HepG2 (cell line): Measurements from ENCODE around the gene OTOP3. TPM values are rescaled to one million over a fixed set of nuclear protein-coding genes. Genes with fewer than 3 reads are reported as not detected.

ENCODE experiments used
- ATRX ChIP-seq: sonication (generic); formaldehyde crosslinking; IDR thresholded peaks from 2 replicates; pipeline ENCODE4 v1.4.0; 2020; ENCODE audit warnings: missing genetic modification reagents, borderline replicate concordance
- FOXO4 ChIP-seq: sonication (generic); formaldehyde crosslinking; conservative IDR thresholded peaks from 2 replicates; pipeline ENCODE4 v1.8.1; 2023; ENCODE audit warnings: missing genetic modification reagents
- ISL2 ChIP-seq: sonication (generic); formaldehyde crosslinking; IDR thresholded peaks from 2 replicates; pipeline ENCODE4 v1.5.0; 2020; ENCODE audit warnings: missing genetic modification reagents
- MTERF4 ChIP-seq: sonication (generic); formaldehyde crosslinking; IDR thresholded peaks from 2 replicates; pipeline ENCODE4 v1.8.0; 2023; ENCODE audit warnings: mild to moderate bottlenecking, missing genetic modification reagents
- MXI1 ChIP-seq: IDR thresholded peaks from 3 replicates; pipeline ENCODE4 v1.6.1; 2012; ENCODE audit warnings: low read depth, low read length, inconsistent platforms, borderline replicate concordance
- NFKB2 ChIP-seq: sonication (generic); formaldehyde crosslinking; IDR thresholded peaks from 2 replicates; pipeline ENCODE4 v1.4.0; 2020; ENCODE audit warnings: missing genetic modification reagents, borderline replicate concordance
- SALL1 ChIP-seq: sonication (generic); formaldehyde crosslinking; IDR thresholded peaks from 2 replicates; pipeline ENCODE4 v1.8.0; 2022; ENCODE audit warnings: mild to moderate bottlenecking, missing genetic modification reagents
- STAG1 ChIP-seq: sonication (generic); formaldehyde crosslinking; IDR thresholded peaks from 2 replicates; pipeline ENCODE4 v1.4.0; 2020; ENCODE audit warnings: missing genetic modification reagents
- STAT6 ChIP-seq: sonication (generic); formaldehyde crosslinking; IDR thresholded peaks from 2 replicates; pipeline ENCODE4 v1.4.0; 2020; ENCODE audit warnings: missing genetic modification reagents, mild to moderate bottlenecking, borderline replicate concordance
- UBTF ChIP-seq: sonication (generic); formaldehyde crosslinking; IDR thresholded peaks from 2 replicates; pipeline ENCODE4 v1.4.0; 2020; ENCODE audit warnings: mild to moderate bottlenecking, missing genetic modification reagents
- ZBTB34 ChIP-seq: sonication (generic); formaldehyde crosslinking; IDR thresholded peaks from 2 replicates; pipeline ENCODE4 v1.8.0; 2022; ENCODE audit warnings: mild to moderate bottlenecking, missing genetic modification reagents
- ZNF280B ChIP-seq: sonication (generic); formaldehyde crosslinking; IDR thresholded peaks from 2 replicates; pipeline ENCODE4 v1.5.0; 2020; ENCODE audit warnings: missing genetic modification reagents, mild to moderate bottlenecking, borderline replicate concordance
- ZNF292 ChIP-seq: sonication (generic); formaldehyde crosslinking; IDR thresholded peaks from 2 replicates; pipeline ENCODE4 v1.8.1; 2022; ENCODE audit warnings: mild to moderate bottlenecking, low read depth, missing genetic modification reagents, borderline replicate concordance
- ZNF501 ChIP-seq: sonication (generic); formaldehyde crosslinking; IDR thresholded peaks from 2 replicates; pipeline ENCODE4 v1.5.1; 2020; ENCODE audit warnings: mild to moderate bottlenecking, moderate library complexity, missing genetic modification reagents
- ZNF652 ChIP-seq: IDR thresholded peaks from 2 replicates; pipeline ENCODE4 v1.6.1; 2016; ENCODE audit warnings: low read depth, borderline replicate concordance
- polyA plus RNA-seq, 8 experiments: library from polyadenylated mRNA; depleted of rRNA in 3 of 8; stranded (reverse) in 7 of 8; unstranded in 1 of 8; fragments of >200 nt; fragmentation: Illumina TruSeq in 4 of 8; extraction: Trizol in 4 of 8; gene quantifications; 2 replicates each; pipeline versions ENCODE4 v1.2.1 to v1.2.3, GENCODE V29; 2011 to 2016; ENCODE audit warnings: low read depth in 4 of 8, missing spikeins in 1 of 8, mixed read lengths in 1 of 8; ENCODE audit not compliant: insufficient read depth in 1 of 8
- total RNA-seq, 5 experiments: library from RNA; depleted of rRNA; stranded (reverse); fragments of >200 nt; fragmentation: Illumina TruSeq; extraction: Trizol; gene quantifications; 2 replicates each; pipeline ENCODE4 v1.2.3, GENCODE V29; 2016; ENCODE audit warnings: low read depth in 1 of 5

OTOP3 gene
- total and polyA plus RNA-seq, 2 of the 13 experiments (the other 11 are each of a cell fraction or from before 2014, with no cell fraction given), result not detected

- TF ChIP-seq MTERF4 (no peak), ZNF280B (CRISPR knock-in tag) (no peak), SALL1 (CRISPR knock-in tag) (peak; percentile 46; the same call in 1 of the 2 replicates), ZBTB34 (no peak), ZNF652 (CRISPR knock-in tag) (no peak), STAG1 (CRISPR knock-in tag) (peak; percentile 96), NFKB2 (no peak), UBTF (CRISPR knock-in tag) (no peak), ZNF292 (CRISPR knock-in tag) (no peak), ISL2 (CRISPR knock-in tag) (no peak), MXI1 (no peak), STAT6 (CRISPR knock-in tag) (no peak), ZNF501 (CRISPR knock-in tag) (peak; percentile 29; the same call in 1 of the 2 replicates), ATRX (no peak), FOXO4 (CRISPR knock-in tag) (no peak)
These were observed 26.1 kb downstream of the OTOP3 start (continued) for GRCh38 chr17:74961657-74962350.
